HG03558 (cell line): ENCODE data around the gene BRD2.
"Not testable (repeated sequence)": the region's sequence is repeated elsewhere in the genome, so short reads cannot be mapped to it uniquely, and the experiment has no call there.

ENCODE experiments used
- ATAC-seq: cut with Tn5 transposase; IDR thresholded peaks from one replicate; pipeline ENCODE4 v1.9.1; 2021; ENCODE audit warnings: moderate number of reproducible peaks; ENCODE audit not compliant: unreplicated experiment; ENCODE audit errors: extremely low read depth

Gene BRD2

GRCh38 chr6:32968093-32968866 lies at the start of gene BRD2:
Gene BRD2, plus strand, starts transcription at chr6:32968594. Its CDS starts 4,305 bp downstream, at chr6:32972899.
- no peak for ATAC-seq

GRCh38 chr6:32920715-32921114 lies 47.7 kb upstream of the BRD2 start:
- ATAC-seq = no peak

GRCh38 chr6:32922083-32922482 lies 46.3 kb upstream of the BRD2 start:
- no peak for ATAC-seq

- ATAC-seq = no peak
Observed at GRCh38 chr6:32931211-32931610, 37.2 kb upstream of the BRD2 start.

GRCh38 chr6:32932132-32932868 lies 36.1 kb upstream of the BRD2 start:
- no peak for ATAC-seq

- ATAC-seq = no peak
Observed at GRCh38 chr6:32933661-32934085, 34.7 kb upstream of the BRD2 start.

GRCh38 chr6:32935551-32936238 lies 32.7 kb upstream of the BRD2 start:
- no peak for ATAC-seq

- ATAC-seq = no peak
Observed at GRCh38 chr6:32936239-32937152, 31.9 kb upstream of the BRD2 start.

- no peak for ATAC-seq
Observed at GRCh38 chr6:32937230-32937633, 31.2 kb upstream of the BRD2 start.

GRCh38 chr6:32938494-32938893 lies 29.9 kb upstream of the BRD2 start:
- no peak for ATAC-seq

- ATAC-seq = no peak
Observed at GRCh38 chr6:32940656-32941213, 27.7 kb upstream of the BRD2 start, which contains the start of gene HLA-DMB. Gene HLA-DMB, minus strand, starts transcription at chr6:32941028. Its CDS starts 221 bp downstream, at chr6:32940807.

- no peak for ATAC-seq
Observed at GRCh38 chr6:32941214-32941768, 27.1 kb upstream of the BRD2 start.

- not testable (repeated sequence) for ATAC-seq
Observed at GRCh38 chr6:32942555-32943123, 25.8 kb upstream of the BRD2 start.

- peak; percentile 29 for ATAC-seq
Observed at GRCh38 chr6:32943864-32944649, 24.3 kb upstream of the BRD2 start.

- ATAC-seq = no peak
Observed at GRCh38 chr6:32945108-32945760, 23.2 kb upstream of the BRD2 start.

GRCh38 chr6:32945953-32946352 lies 22.4 kb upstream of the BRD2 start:
- no peak for ATAC-seq

GRCh38 chr6:32946893-32947292 lies 21.5 kb upstream of the BRD2 start:
- ATAC-seq = no peak
